Measurements from ENCODE around the gene ZNF385A. TPM values are rescaled to one million over a fixed set of nuclear protein-coding genes. Genes with fewer than 3 reads are reported as not detected.

The ZNF385A gene
- total RNA-seq, 6 donors from 2014 or later, result 18.5 to 43.8 (median 23.0) TPM

DNA sequence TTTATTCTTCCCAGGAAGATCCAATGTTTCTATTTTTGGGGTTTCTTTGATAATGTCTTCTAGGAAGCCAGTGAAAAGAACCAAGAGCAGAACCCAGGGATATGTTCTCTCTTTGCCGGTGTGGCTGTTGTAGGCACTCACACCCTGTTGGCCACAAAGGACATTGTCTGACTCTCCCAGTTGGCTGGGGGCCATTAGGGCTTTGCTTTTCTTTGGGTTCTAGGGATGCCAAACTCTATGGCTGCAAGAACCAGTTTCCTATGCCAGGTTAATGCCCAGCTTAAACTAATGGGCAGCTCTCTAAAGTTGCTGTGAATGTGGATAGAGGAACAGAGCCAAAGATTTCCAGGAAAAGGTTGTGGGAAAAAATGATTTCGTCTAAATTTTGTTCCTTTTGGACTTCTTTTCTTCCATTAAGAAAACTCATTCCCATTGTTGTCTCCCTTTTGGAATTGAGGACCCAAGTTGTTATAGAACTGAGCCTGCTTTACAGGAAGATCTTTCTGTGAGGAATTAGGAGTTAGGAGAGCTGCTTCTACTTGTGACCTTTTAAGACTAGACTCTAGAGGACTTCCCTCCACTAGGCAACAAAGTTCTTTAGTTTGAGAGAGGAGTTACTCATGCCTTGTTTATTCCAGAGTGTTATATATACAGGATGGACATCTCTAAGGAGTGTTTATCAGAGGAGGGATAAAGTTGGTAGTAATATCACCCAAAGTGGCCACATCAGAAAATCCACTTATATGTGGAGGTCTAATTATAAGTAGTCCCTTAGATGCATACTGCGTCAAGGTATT, 46.5 kb downstream of the ZNF385A start:
- H3K36me3 ChIP-seq, result peaks cover 13 to 26% (median 23%) of the 10 kb centered on the region in 4 donors
- H3K4me3 ChIP-seq, result no peak overlapping the region
- DNase-seq (no peak), ATAC-seq (ENCODE audit: low FRiP score in 2 of 2) (peak in 1 of 2 donors; percentile 52)
- H3K4me1 ChIP-seq, result peaks cover 17 to 55% (median 30%) of the 10 kb centered on the region in 4 donors
- TF ChIP-seq EP300 (IDR thresholded peaks at IDR 0.05) (no peak), POLR2A (IDR thresholded peaks at IDR 0.05) (no peak), POLR2AphosphoS5 (IDR thresholded peaks at IDR 0.05) (no peak)
- TF ChIP-seq, protein P1, sequence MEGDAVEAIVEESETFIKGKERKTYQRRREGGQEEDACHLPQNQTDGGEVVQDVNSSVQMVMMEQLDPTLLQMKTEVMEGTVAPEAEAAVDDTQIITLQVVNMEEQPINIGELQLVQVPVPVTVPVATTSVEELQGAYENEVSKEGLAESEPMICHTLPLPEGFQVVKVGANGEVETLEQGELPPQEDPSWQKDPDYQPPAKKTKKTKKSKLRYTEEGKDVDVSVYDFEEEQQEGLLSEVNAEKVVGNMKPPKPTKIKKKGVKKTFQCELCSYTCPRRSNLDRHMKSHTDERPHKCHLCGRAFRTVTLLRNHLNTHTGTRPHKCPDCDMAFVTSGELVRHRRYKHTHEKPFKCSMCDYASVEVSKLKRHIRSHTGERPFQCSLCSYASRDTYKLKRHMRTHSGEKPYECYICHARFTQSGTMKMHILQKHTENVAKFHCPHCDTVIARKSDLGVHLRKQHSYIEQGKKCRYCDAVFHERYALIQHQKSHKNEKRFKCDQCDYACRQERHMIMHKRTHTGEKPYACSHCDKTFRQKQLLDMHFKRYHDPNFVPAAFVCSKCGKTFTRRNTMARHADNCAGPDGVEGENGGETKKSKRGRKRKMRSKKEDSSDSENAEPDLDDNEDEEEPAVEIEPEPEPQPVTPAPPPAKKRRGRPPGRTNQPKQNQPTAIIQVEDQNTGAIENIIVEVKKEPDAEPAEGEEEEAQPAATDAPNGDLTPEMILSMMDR (IDR thresholded peaks at IDR 0.05), result no peak
- peak overlapping the region in 3 of 4 donors; percentile 23 to 52 (median 48) for H3K27ac ChIP-seq
- H3K9me3 ChIP-seq, result no peaks in the 10 kb centered on the region
- 47 to 59% methylated on average over 3 of the region's 3 CpGs for WGBS, 2 donors
- no peaks in the 10 kb centered on the region for H3K27me3 ChIP-seq

DNA sequence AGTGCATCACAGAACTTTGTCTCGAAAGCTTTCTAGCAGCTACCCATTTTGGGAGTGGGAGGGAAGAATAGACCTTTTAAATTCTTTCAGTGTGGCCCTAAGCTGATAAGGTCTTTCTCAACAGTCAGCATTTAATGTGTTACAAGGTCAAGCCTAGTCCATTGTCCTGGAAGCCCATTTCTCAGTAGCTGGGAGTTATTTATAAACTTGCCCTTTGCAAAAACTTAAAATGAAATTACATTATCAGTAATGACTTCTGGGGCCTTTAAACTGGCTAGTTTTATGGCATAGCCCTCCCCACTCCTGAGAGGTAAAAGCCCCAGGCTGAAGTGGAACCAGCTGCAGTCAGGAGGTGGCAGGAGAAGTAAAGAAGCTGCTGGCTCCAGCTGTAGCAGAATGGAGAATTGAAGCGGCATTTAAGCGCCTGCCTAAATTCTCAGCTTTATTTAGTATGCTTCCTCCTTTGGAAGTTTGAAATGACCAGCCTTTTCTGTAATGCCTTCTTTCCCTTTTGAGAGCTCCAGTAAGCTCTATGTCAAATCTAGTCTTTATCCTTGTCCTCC, 47.2 kb downstream of the ZNF385A start:
- 46 to 58% methylated on average over 3 of the region's 3 CpGs for WGBS, 2 donors
- Histone ChIP-seq H3K9me3 (no peaks in the 10 kb centered on the region), H3K27ac (peak overlapping the region in 2 of 4 donors; percentile 48 to 52), H3K27me3 (no peaks in the 10 kb centered on the region), H3K36me3 (peaks cover 6 to 19% (median 16%) of the 10 kb centered on the region in 4 donors), H3K4me3 (no peak overlapping the region), H3K4me1 (peaks cover 17 to 62% (median 30%) of the 10 kb centered on the region in 4 donors)
- ATAC-seq (ENCODE audit: low FRiP score in 2 of 2) (peak in 1 of 2 donors; percentile 55), DNase-seq (peak in 1 of 2 donors; percentile 56)
- TF ChIP-seq EP300 (IDR thresholded peaks at IDR 0.05), result no peak
- TF ChIP-seq, protein P1 (IDR thresholded peaks at IDR 0.05), result peak in 1 of 6 experiments; percentile 9
- TF ChIP-seq POLR2A (IDR thresholded peaks at IDR 0.05), result no peak
- TF ChIP-seq POLR2AphosphoS5 (IDR thresholded peaks at IDR 0.05), result peak in 1 of 2 donors; percentile 13

DNA sequence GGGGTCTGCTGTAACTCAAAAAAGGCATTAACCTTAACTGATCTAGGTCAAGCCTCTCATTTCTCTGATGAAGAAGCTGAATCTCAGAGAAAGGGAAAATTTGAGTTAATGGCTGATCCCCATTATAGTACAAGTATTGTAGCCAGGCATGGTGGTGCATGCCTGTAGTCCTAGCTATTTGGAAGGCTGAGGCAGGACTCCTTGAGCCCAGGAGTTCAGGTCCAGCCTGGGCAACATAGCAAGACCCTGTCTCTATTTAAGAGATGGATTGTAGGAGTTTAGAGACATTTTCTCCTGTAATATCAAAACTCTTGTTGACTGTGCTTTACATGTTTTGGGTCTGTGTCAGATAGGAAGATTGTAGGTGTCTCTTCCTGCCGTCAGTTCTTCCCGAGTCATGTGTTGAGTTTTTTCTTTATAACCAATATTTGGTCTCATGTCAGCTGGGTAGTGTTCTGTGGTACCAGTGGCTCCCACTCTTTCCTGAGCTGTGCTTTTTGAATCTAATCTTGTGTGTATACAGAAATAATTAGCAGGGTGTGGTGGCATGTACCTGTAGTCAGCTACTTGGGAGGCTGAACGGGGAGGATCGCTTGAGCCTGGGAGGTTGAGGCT, 51.0 kb downstream of the ZNF385A start:
- WGBS, 2 donors, result 89 to 93% methylated on average over 4 of the region's 4 CpGs
- no peak for TF ChIP-seq POLR2A (IDR thresholded peaks at IDR 0.05)
- TF ChIP-seq EP300 (IDR thresholded peaks at IDR 0.05), result no peak
- no peak for DNase-seq
- no peak overlapping the region for H3K4me3 ChIP-seq
- peaks cover 0 to 9% (median 0%) of the 10 kb centered on the region in 4 donors for H3K36me3 ChIP-seq
- no peaks in the 10 kb centered on the region for H3K27me3 ChIP-seq
- H3K4me1 ChIP-seq, result peaks cover 48 to 94% (median 53%) of the 10 kb centered on the region in 4 donors
- ATAC-seq (ENCODE audit: low FRiP score in 2 of 2), result no peak
- no peak overlapping the region for H3K27ac ChIP-seq
- H3K9me3 ChIP-seq, result no peaks in the 10 kb centered on the region

- H3K9me3 ChIP-seq, result no peaks in the 10 kb centered on the region
- H3K36me3 ChIP-seq, result peaks cover 0 to 11% (median 0%) of the 10 kb centered on the region in 4 donors
- DNase-seq, result no peak
- peaks cover 50 to 94% (median 53%) of the 10 kb centered on the region in 4 donors for H3K4me1 ChIP-seq
- 91% methylated on average over 5 of the region's 5 CpGs for WGBS, 2 donors
- no peaks in the 10 kb centered on the region for H3K27me3 ChIP-seq
- ATAC-seq (ENCODE audit: low FRiP score in 2 of 2), result no peak
- peak overlapping the region in 1 of 4 donors; percentile 30 for H3K27ac ChIP-seq
- TF ChIP-seq POLR2AphosphoS5 (IDR thresholded peaks at IDR 0.05) (no peak), POLR2A (IDR thresholded peaks at IDR 0.05) (no peak), EP300 (IDR thresholded peaks at IDR 0.05) (no peak)
- TF ChIP-seq, protein P1 (IDR thresholded peaks at IDR 0.05), result no peak
- no peak overlapping the region for H3K4me3 ChIP-seq
Observed at GRCh38 chr12:54331461-54331860, 53.1 kb downstream of the ZNF385A start.

- no peak for TF ChIP-seq POLR2AphosphoS5 (IDR thresholded peaks at IDR 0.05)
- TF ChIP-seq POLR2A (IDR thresholded peaks at IDR 0.05), result no peak
- no peak for TF ChIP-seq EP300 (IDR thresholded peaks at IDR 0.05)
- Histone ChIP-seq H3K36me3 (peaks cover 0 to 11% (median 0%) of the 10 kb centered on the region in 4 donors), H3K4me1 (peaks cover 57 to 94% (median 60%) of the 10 kb centered on the region in 4 donors), H3K9me3 (no peaks in the 10 kb centered on the region), H3K4me3 (no peak overlapping the region), H3K27me3 (no peaks in the 10 kb centered on the region), H3K27ac (peak overlapping the region in 2 of 4 donors; percentile 10 to 30)
- WGBS, 2 donors, result 64 to 70% methylated on average over 3 of the region's 3 CpGs
- no peak for ATAC-seq (ENCODE audit: low FRiP score in 2 of 2)
- no peak for DNase-seq
Observed at GRCh38 chr12:54330442-54330841, 54.1 kb downstream of the ZNF385A start.

Data from upper lobe of left lung (tissue), 6 donors.